HepG2 (cell line): ENCODE measurements around the gene KHDC1. TPM values are rescaled to one million over a fixed set of nuclear protein-coding genes. Genes with fewer than 3 reads are reported as not detected.

Source experiments
- ATAC-seq: fragments of 200-7000 bp; cut with Tn5 transposase; 3 replicates; pipeline ENCODE4 v1.9.1; 2020; ENCODE audit warnings: mild to moderate bottlenecking, moderate library complexity
- BruUV-seq: library from RNA; stranded (reverse); fragments of 400-500 nt; replicated peaks from 2 replicates; lab custom pipeline; 2021; lab: Mats Ljungman, UMichigan
- CTCF ChIA-PET: fragments of 300-600 bp; formaldehyde crosslinking; extraction: SDS; loops from one replicate; lab custom pipeline; 2021; ENCODE audit warnings: low total read pairs, inconsistent platforms, low intra/inter-chr PET ratio; lab: Yijun Ruan, JAX
- POLR2A ChIA-PET: fragments of 350-600 bp; sonication (Branson Sonifier 250); formaldehyde crosslinking; loops from one replicate; lab custom pipeline; 2020; ENCODE audit warnings: antibody characterized with exemption, inconsistent platforms; lab: Yijun Ruan, JAX
- DNase-seq: peaks from one replicate; pipeline ENCODE4 v3.0.0-alpha.2; 2015; ENCODE audit warnings: low spot score
- FAIRE-seq: peaks from 3 replicates; lab custom pipeline; 2011; peaks lifted over from hg19 to GRCh38; lab: Jason Lieb, UNC
- H2AFZ ChIP-seq: one replicate; pipeline ENCODE4 v1.6.1; 2011; ENCODE audit warnings: low read length, inconsistent platforms
- H3K27ac ChIP-seq: fragments of 300-600 bp; 3 replicates; pipeline ENCODE4 v1.8.0; 2011; ENCODE audit warnings: mixed run types, mild to moderate bottlenecking, mixed read lengths, low read length, inconsistent platforms; ENCODE audit not compliant: insufficient read depth; ENCODE audit errors: extremely low read length
- H3K27me3 ChIP-seq, 2 experiments: fragments of 200-600 bp in 1 of 2; 2 replicates in 1 of 2; 3 replicates in 1 of 2; pipeline versions ENCODE4 v1.6.0 to v1.8.0; 2011; ENCODE audit warnings: low read length in 2 of 2, mild to moderate bottlenecking in 2 of 2, moderate library complexity in 2 of 2, inconsistent platforms in 1 of 2; ENCODE audit not compliant: insufficient read depth in 2 of 2, control insufficient read depth in 1 of 2
- H3K36me3 ChIP-seq, 2 experiments: fragments of 200-600 bp in 1 of 2; replicated peaks in 1 of 2; 2 replicates in 1 of 2; 3 replicates in 1 of 2; pipeline versions ENCODE4 v1.5.1 to v1.8.0; 2011; ENCODE audit warnings: low read length in 2 of 2, inconsistent platforms in 1 of 2; ENCODE audit not compliant: insufficient read depth in 2 of 2, control insufficient read depth in 1 of 2
- H3K4me1 ChIP-seq: 2 replicates; pipeline ENCODE4 v1.5.1; 2012; ENCODE audit warnings: low read length, inconsistent platforms; ENCODE audit not compliant: insufficient read depth
- H3K4me2 ChIP-seq: 2 replicates; pipeline ENCODE4 v1.6.0; 2011; ENCODE audit warnings: low read depth, low read length, inconsistent platforms
- H3K4me3 ChIP-seq, 3 experiments: fragments of 200-600 bp in 1 of 3; sonication (generic), shearing (Covaris generic) in 1 of 3; replicated peaks in 1 of 3; 2 replicates each; pipeline ENCODE4 v1.5.1; 2011 to 2016; ENCODE audit warnings: low read length in 3 of 3, inconsistent platforms in 2 of 3, low read depth in 2 of 3, mild to moderate bottlenecking in 2 of 3, control low read depth in 1 of 3, mixed read lengths in 1 of 3; ENCODE audit not compliant: insufficient read depth in 1 of 3
- H3K79me2 ChIP-seq: one replicate; pipeline ENCODE4 v1.6.1; 2011; ENCODE audit warnings: low read length, inconsistent platforms; ENCODE audit not compliant: insufficient read depth
- H3K9ac ChIP-seq: 2 replicates; pipeline ENCODE4 v1.6.0; 2011; ENCODE audit warnings: mild to moderate bottlenecking, low read depth, low read length, inconsistent platforms; ENCODE audit not compliant: insufficient read depth
- H3K9me3 ChIP-seq: 2 replicates; pipeline ENCODE4 v1.5.1; 2012; ENCODE audit warnings: mild to moderate bottlenecking, low read length
- H4K20me1 ChIP-seq: 2 replicates; pipeline ENCODE4 v1.6.0; 2011; ENCODE audit warnings: inconsistent platforms, mild to moderate bottlenecking, low read length, moderate library complexity; ENCODE audit not compliant: insufficient read depth
- AHDC1 ChIP-seq: sonication (generic); formaldehyde crosslinking; IDR thresholded peaks from 2 replicates; pipeline ENCODE4 v1.5.1; 2020; ENCODE audit warnings: mild to moderate bottlenecking, missing genetic modification reagents, borderline replicate concordance
- CENPX ChIP-seq: sonication (generic); formaldehyde crosslinking; IDR thresholded peaks from 2 replicates; pipeline ENCODE4 v1.9.0; 2021; ENCODE audit warnings: mild to moderate bottlenecking, missing genetic modification reagents, moderate library complexity
- ELF1 ChIP-seq: sonication (generic); formaldehyde crosslinking; IDR thresholded peaks from 2 replicates; pipeline ENCODE4 v1.4.0; 2020; ENCODE audit warnings: missing genetic modification reagents
- FOXM1 ChIP-seq: sonication (generic); formaldehyde crosslinking; IDR thresholded peaks from 2 replicates; pipeline ENCODE4 v1.5.0; 2020; ENCODE audit warnings: missing genetic modification reagents
- HOXA3 ChIP-seq: sonication (generic); formaldehyde crosslinking; IDR thresholded peaks from 2 replicates; pipeline ENCODE4 v1.5.0; 2020; ENCODE audit warnings: missing genetic modification reagents
- NFKBIZ ChIP-seq: IDR thresholded peaks from 2 replicates; pipeline ENCODE4 v1.6.1; 2018; ENCODE audit warnings: missing genetic modification reagents, missing compliant biosample characterization
- RNF219 ChIP-seq: sonication (generic); formaldehyde crosslinking; IDR thresholded peaks from 2 replicates; pipeline ENCODE4 v1.5.0; 2020; ENCODE audit warnings: mild to moderate bottlenecking, missing genetic modification reagents
- THYN1 ChIP-seq: sonication (generic); formaldehyde crosslinking; IDR thresholded peaks from 2 replicates; pipeline ENCODE4 v1.8.1; 2023; ENCODE audit warnings: low read depth, mild to moderate bottlenecking, moderate library complexity, missing genetic modification reagents, borderline replicate concordance
- ZEB1 ChIP-seq: IDR thresholded peaks from 2 replicates; pipeline ENCODE4 v1.6.1; 2012; ENCODE audit warnings: mild to moderate bottlenecking, low read depth, inconsistent platforms; ENCODE audit not compliant: insufficient replicate concordance
- ZNF12 ChIP-seq: sonication (generic); formaldehyde crosslinking; IDR thresholded peaks from 2 replicates; pipeline ENCODE4 v1.5.0; 2020; ENCODE audit warnings: missing genetic modification reagents
- ZNF282 ChIP-seq: fragments of 450-650 bp; IDR thresholded peaks from 2 replicates; pipeline ENCODE4 v1.6.1; 2018; ENCODE audit not compliant: partially characterized antibody
- ZSCAN9 ChIP-seq: IDR thresholded peaks from 2 replicates; pipeline ENCODE4 v1.6.1; 2016; ENCODE audit warnings: borderline replicate concordance
- WGBS: methylation state at CpG from one replicate; pipeline ENCODE4 v1.1.6; 2017; ENCODE audit warnings: low lambda C conversion rate; 5-methylcytosine and 5-hydroxymethylcytosine counted together
- in situ Hi-C: cut with HindIII; loops from 2 replicates; pipeline ENCODE4 v1.10.0; 2017; ENCODE audit warnings: low pct_unique_long_range_greater_than_20kb; ENCODE audit not compliant: extremely low pct_ligation_motif_present
- intact Hi-C: fragments of 100-400 bp; cut with micrococcal nuclease; formaldehyde crosslinking; loops from one replicate; pipeline ENCODE4 v1.10.0; 2022; ENCODE audit not compliant: unreplicated experiment
- polyA plus RNA-seq, 8 experiments: library from polyadenylated mRNA; depleted of rRNA in 3 of 8; stranded (reverse) in 7 of 8; unstranded in 1 of 8; fragments of >200 nt; fragmentation: Illumina TruSeq in 4 of 8; extraction: Trizol in 4 of 8; gene quantifications; 2 replicates each; pipeline versions ENCODE4 v1.2.1 to v1.2.3, GENCODE V29; 2011 to 2016; ENCODE audit warnings: low read depth in 4 of 8, missing spikeins in 1 of 8, mixed read lengths in 1 of 8; ENCODE audit not compliant: insufficient read depth in 1 of 8
- total RNA-seq, 5 experiments: library from RNA; depleted of rRNA; stranded (reverse); fragments of >200 nt; fragmentation: Illumina TruSeq; extraction: Trizol; gene quantifications; 2 replicates each; pipeline ENCODE4 v1.2.3, GENCODE V29; 2016; ENCODE audit warnings: low read depth in 1 of 5
- TF ChIP-seq, protein P1 (sequence below): sonication (generic); formaldehyde crosslinking; IDR thresholded peaks from 2 replicates; pipeline ENCODE4 v1.9.0; 2022; ENCODE audit warnings: missing genetic modification reagents, mild to moderate bottlenecking, borderline replicate concordance
- TF ChIP-seq, protein P2 (sequence below): sonication (generic); formaldehyde crosslinking; IDR thresholded peaks from 2 replicates; pipeline ENCODE4 v1.8.1; 2023; ENCODE audit warnings: missing genetic modification reagents, mild to moderate bottlenecking, borderline replicate concordance
- TF ChIP-seq, protein P3 (sequence below): sonication (generic); formaldehyde crosslinking; IDR thresholded peaks from 2 replicates; pipeline ENCODE4 v1.8.0; 2022; ENCODE audit warnings: missing genetic modification reagents, mild to moderate bottlenecking, inconsistent platforms, borderline replicate concordance

The KHDC1 gene
- total and polyA plus RNA-seq, 2 of the 13 experiments (the other 11 are each of a cell fraction or from before 2014, with no cell fraction given) = not detected

DNA sequence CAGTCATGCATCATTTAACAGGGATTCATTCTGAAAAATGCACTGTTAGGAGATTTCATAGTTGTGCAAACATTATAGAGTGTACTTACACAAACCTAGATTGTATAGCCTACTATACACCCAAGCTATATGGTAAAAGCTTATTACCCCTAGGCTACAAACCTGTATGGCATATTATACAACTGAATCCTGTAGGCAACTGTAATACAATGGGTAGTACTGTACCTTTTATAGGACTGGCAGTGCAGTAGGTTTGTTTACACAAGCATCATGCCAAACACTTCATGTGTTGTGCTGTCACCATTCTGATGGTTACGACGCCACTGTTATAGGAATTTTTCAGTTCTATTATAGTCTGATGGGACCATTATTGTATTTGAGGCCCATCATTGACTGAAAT is 39.3 kb upstream of the KHDC1 start:
- no peak for ATAC-seq
- Histone ChIP-seq H4K20me1 (no peaks in the 10 kb centered on the region), H3K79me2 (no peaks in the 10 kb centered on the region), H3K9ac (no peak overlapping the region), H3K4me2 (no peak overlapping the region), H2AFZ (no peak overlapping the region), H3K4me3 (no peak overlapping the region), H3K27me3 (peaks cover 2% of the 10 kb centered on the region in 2 experiments; a peak in 1 of 5 replicates), H3K27ac (no peak overlapping the region), H3K4me1 (no peaks in the 10 kb centered on the region), H3K9me3 (no peaks in the 10 kb centered on the region), H3K36me3 (no peaks in the 10 kb centered on the region)
- 9% methylated on average over 2 of the region's 2 CpGs for WGBS
- CTCF ChIA-PET = no interaction called here
- in situ Hi-C loops = no loop called here
- intact Hi-C loops = no loop called here
- no TSS peak for BruUV-seq
- DNase-seq = no peak
- FAIRE-seq = no peak
- POLR2A ChIA-PET = no interaction called here
- TF ChIP-seq FOXM1 (CRISPR knock-in tag) (no peak), NFKBIZ (CRISPR knock-in tag) (no peak), AHDC1 (CRISPR knock-in tag) (no peak), ZNF282 (no peak), ZEB1 (no peak), ZNF12 (no peak), ELF1 (no peak), ZSCAN9 (CRISPR knock-in tag) (no peak), THYN1 (CRISPR knock-in tag) (no peak), RNF219 (CRISPR knock-in tag) (no peak), HOXA3 (no peak), CENPX (CRISPR knock-in tag) (no peak)
- TF ChIP-seq, protein P1, sequence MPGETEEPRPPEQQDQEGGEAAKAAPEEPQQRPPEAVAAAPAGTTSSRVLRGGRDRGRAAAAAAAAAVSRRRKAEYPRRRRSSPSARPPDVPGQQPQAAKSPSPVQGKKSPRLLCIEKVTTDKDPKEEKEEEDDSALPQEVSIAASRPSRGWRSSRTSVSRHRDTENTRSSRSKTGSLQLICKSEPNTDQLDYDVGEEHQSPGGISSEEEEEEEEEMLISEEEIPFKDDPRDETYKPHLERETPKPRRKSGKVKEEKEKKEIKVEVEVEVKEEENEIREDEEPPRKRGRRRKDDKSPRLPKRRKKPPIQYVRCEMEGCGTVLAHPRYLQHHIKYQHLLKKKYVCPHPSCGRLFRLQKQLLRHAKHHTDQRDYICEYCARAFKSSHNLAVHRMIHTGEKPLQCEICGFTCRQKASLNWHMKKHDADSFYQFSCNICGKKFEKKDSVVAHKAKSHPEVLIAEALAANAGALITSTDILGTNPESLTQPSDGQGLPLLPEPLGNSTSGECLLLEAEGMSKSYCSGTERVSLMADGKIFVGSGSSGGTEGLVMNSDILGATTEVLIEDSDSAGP = no peak
- TF ChIP-seq, protein P2, sequence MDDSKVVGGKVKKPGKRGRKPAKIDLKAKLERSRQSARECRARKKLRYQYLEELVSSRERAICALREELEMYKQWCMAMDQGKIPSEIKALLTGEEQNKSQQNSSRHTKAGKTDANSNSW = no peak
- TF ChIP-seq, protein P3, sequence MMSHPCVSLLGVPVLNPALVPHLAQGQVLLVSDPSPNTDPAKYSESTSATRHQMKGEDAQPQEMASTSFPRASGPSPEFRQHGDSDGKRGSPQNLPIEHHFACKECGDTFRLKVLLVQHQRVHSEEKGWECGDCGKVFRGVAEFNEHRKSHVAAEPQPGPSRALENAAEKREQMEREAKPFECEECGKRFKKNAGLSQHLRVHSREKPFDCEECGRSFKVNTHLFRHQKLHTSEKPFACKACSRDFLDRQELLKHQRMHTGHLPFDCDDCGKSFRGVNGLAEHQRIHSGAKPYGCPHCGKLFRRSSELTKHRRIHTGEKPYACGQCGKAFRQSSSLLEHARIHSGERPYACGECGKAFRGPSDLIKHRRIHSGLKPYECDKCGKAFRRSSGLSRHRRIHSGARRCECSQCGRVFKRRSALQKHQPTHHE = no peak
